Body of pancreas (tissue), 4 donors: ENCODE measurements around the gene SYNPO2. TPM values are rescaled to one million over a fixed set of nuclear protein-coding genes. Genes with fewer than 3 reads are reported as not detected.
"Not testable (repeated sequence)": the region's sequence is repeated elsewhere in the genome, so short reads cannot be mapped to it uniquely, and the experiment has no call there.

ENCODE experiments used
- ATAC-seq: fragments of 150-250 bp; one replicate; pipeline ENCODE4 v1.9.1; 2016
- DNase-seq, 4 donors: peaks; one replicate each; pipeline ENCODE4 v3.0.0-alpha.2; 2019
- H3K27ac ChIP-seq, 4 donors: fragments of 200-600 bp; sonication (generic); 1 replicate in 3 of 4; 2 replicates in 1 of 4; pipeline versions ENCODE4 v1.5.1 to v1.6.1; 2016 to 2019; ENCODE audit warnings: mild to moderate bottlenecking in 1 of 4, mixed read lengths in 1 of 4, moderate library complexity in 1 of 4
- H3K27me3 ChIP-seq, 2 donors: fragments of 200-600 bp; sonication (generic); one replicate each; pipeline ENCODE4 v1.6.0; 2016; ENCODE audit warnings: mild to moderate bottlenecking in 1 of 2
- H3K36me3 ChIP-seq, 2 donors: fragments of 200-600 bp; sonication (generic); replicated peaks in 1 of 2; 2 replicates each; pipeline ENCODE4 v1.5.1; 2016; ENCODE audit warnings: low read depth in 2 of 2; ENCODE audit not compliant: insufficient read depth in 1 of 2
- H3K4me1 ChIP-seq: fragments of 200-600 bp; sonication (generic); one replicate; pipeline ENCODE4 v1.6.0; 2016
- H3K4me3 ChIP-seq, 2 donors: fragments of 200-600 bp; sonication (generic); 1 replicate in 1 of 2; 2 replicates in 1 of 2; pipeline ENCODE4 v1.5.1; 2016 to 2019
- H3K9me3 ChIP-seq, 3 donors: fragments of 200-600 bp; sonication (generic); 1 replicate in 2 of 3; 2 replicates in 1 of 3; pipeline ENCODE4 v1.5.1; 2016
- POLR2A ChIP-seq, 3 donors: fragments of 450-650 bp; IDR thresholded peaks; one replicate each; pipeline ENCODE4 v1.6.1; 2016; ENCODE audit warnings: antibody characterized with exemption in 3 of 3, mild to moderate bottlenecking in 2 of 3
- WGBS, 2 donors: methylation state at CpG; one replicate each; pipeline ENCODE4 v1.1.5; 2017; 5-methylcytosine and 5-hydroxymethylcytosine counted together
- intact Hi-C: fragments of 100-400 bp; cut with DNase I; formaldehyde crosslinking; loops from one replicate; pipeline ENCODE4 v1.15.1; 2023
- total RNA-seq, 2 donors: library from RNA; depleted of rRNA; stranded (reverse); fragments of >200 nt; gene quantifications; one replicate each; pipeline ENCODE4 v1.1.0, GENCODE V29; 2016
- TF ChIP-seq, protein P1 (sequence below), 7 experiments: fragments of 450-650 bp in 4 of 7; fragments of 200-600 bp in 3 of 7; sonication (generic) in 3 of 7; IDR thresholded peaks; one replicate each; pipeline ENCODE4 v1.5.1; 2016 to 2019; ENCODE audit warnings: antibody characterized with exemption in 7 of 7

SYNPO2 gene
- total RNA-seq, 2 donors from 2014 or later, result 7.6 to 19.5 TPM

DNA sequence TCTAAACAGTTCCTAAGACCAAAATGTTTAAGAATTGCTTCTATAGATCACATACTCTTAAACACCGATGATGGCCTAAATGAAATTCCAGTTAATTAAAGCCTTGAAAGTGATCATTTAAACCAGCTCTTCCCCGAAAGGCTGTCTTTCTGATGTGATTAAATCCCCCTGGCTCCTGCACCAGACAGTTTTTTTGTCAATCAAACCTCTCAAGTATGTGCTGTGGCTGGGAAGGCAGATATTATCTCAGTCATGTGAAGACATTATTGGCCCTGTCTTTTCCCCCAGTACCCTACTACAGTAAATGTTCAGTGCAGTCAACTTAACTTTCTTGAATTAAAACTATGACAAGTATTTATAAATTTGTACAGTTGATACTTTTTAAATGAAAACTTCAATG lies 126.0 kb downstream of the SYNPO2 start:
- no peak overlapping the region for H3K4me3 ChIP-seq
- no peak overlapping the region for H3K27ac ChIP-seq
- no peaks in the 10 kb centered on the region for H3K27me3 ChIP-seq
- intact Hi-C loops, result no loop called here
- H3K9me3 ChIP-seq, result no peaks in the 10 kb centered on the region
- no peaks in the 10 kb centered on the region for H3K36me3 ChIP-seq
- TF ChIP-seq, protein P1, sequence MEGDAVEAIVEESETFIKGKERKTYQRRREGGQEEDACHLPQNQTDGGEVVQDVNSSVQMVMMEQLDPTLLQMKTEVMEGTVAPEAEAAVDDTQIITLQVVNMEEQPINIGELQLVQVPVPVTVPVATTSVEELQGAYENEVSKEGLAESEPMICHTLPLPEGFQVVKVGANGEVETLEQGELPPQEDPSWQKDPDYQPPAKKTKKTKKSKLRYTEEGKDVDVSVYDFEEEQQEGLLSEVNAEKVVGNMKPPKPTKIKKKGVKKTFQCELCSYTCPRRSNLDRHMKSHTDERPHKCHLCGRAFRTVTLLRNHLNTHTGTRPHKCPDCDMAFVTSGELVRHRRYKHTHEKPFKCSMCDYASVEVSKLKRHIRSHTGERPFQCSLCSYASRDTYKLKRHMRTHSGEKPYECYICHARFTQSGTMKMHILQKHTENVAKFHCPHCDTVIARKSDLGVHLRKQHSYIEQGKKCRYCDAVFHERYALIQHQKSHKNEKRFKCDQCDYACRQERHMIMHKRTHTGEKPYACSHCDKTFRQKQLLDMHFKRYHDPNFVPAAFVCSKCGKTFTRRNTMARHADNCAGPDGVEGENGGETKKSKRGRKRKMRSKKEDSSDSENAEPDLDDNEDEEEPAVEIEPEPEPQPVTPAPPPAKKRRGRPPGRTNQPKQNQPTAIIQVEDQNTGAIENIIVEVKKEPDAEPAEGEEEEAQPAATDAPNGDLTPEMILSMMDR (IDR thresholded peaks at IDR 0.05), result no peak
- no peak for TF ChIP-seq POLR2A (IDR thresholded peaks at IDR 0.05)
- no peaks in the 10 kb centered on the region for H3K4me1 ChIP-seq
- ATAC-seq, result no peak
- DNase-seq, result no peak
- WGBS, 2 donors, result 75 to 80% methylated on average over 2 of the region's 2 CpGs

DNA sequence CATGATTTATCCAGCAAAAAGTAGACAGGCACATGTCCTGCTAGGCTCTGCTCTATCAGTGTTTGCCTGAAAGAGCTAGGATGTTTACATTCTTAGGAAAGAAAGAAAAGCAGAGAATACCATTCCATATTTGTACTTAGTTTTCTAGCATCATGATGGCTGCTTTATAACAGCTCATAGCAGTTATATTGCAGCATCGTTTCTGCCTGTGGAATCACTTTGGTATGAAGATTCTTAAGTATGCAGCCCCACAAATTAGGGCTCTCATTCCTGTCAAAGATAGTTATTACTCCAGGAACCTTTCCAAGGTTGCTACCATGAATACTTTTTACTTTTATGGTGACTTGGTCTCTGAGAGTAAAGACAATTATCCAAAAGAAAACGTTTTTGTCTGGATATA lies 128.0 kb downstream of the SYNPO2 start:
- WGBS, 2 donors, result 23 to 28% methylated on average over 2 of the region's 2 CpGs
- no peak overlapping the region for H3K27ac ChIP-seq

DNA sequence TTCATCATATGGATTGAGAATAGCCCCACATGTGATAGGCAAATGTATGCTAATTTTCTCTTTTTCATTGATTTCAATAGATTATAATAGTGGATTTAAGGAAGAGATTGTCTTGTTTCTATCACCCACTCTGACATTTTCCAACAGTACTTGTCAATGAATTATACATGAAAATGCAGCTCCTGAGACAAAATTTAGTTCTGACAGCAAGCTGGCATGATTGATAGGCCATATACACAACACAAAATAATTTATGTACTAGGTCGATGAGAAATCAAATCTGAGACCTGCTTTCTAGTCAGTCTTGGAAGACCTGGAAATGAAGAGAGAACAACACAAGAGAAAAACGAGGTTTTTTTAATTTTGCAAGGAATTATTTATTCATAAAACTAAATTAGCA lies 129.0 kb downstream of the SYNPO2 start:
- intact Hi-C loops, result no loop called here
- DNase-seq, result no peak
- Histone ChIP-seq H3K27ac (no peak overlapping the region), H3K4me1 (no peaks in the 10 kb centered on the region), H3K27me3 (no peaks in the 10 kb centered on the region), H3K4me3 (no peak overlapping the region), H3K9me3 (no peaks in the 10 kb centered on the region), H3K36me3 (no peaks in the 10 kb centered on the region)
- 57 to 61% methylated on average over 2 of the region's 2 CpGs for WGBS, 2 donors
- no peak for ATAC-seq
- TF ChIP-seq, protein P1 (IDR thresholded peaks at IDR 0.05), result no peak
- no peak for TF ChIP-seq POLR2A (IDR thresholded peaks at IDR 0.05)

More for the DNA sequence above, 128.0 kb downstream of the SYNPO2 start:
- H3K9me3 ChIP-seq, result no peaks in the 10 kb centered on the region
- no peak for TF ChIP-seq POLR2A (IDR thresholded peaks at IDR 0.05)
- TF ChIP-seq, protein P1 (IDR thresholded peaks at IDR 0.05), result no peak
- H3K36me3 ChIP-seq, result no peaks in the 10 kb centered on the region
- no peak overlapping the region for H3K4me3 ChIP-seq
- DNase-seq (no peak), ATAC-seq (no peak)
- intact Hi-C loops, result no loop called here
- no peaks in the 10 kb centered on the region for H3K4me1 ChIP-seq
- no peaks in the 10 kb centered on the region for H3K27me3 ChIP-seq

DNA sequence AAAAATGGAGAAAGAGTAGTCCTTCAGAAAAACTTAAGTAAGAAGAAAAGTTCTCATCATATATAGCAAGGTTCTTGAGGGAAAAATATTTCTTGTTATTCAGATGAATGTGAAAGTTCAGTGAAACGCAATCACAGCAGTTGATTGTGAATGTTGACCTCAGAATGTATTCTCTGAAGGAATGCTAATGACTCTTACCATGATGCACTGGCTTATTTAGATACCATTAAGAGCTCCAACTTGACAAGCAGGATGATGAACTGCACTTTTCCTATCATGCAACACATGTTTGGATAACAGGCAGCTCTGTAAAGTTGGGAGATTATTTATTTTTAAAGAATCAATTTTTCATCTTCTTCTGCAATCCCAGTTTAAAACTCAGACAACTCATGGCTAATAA lies 131.5 kb downstream of the SYNPO2 start:
- no peak overlapping the region for H3K27ac ChIP-seq
- H3K27me3 ChIP-seq, result no peaks in the 10 kb centered on the region
- TF ChIP-seq POLR2A (IDR thresholded peaks at IDR 0.05), result no peak
- TF ChIP-seq, protein P1 (IDR thresholded peaks at IDR 0.05), result no peak
- ATAC-seq (no peak), DNase-seq (no peak)
- 27 to 33% methylated on average over 1 of the region's 1 CpG for WGBS, 2 donors
- intact Hi-C loops, result no loop called here
- no peaks in the 10 kb centered on the region for H3K9me3 ChIP-seq
- peaks cover 4% of the 10 kb centered on the region for H3K4me1 ChIP-seq
- no peak overlapping the region for H3K4me3 ChIP-seq
- no peaks in the 10 kb centered on the region for H3K36me3 ChIP-seq

DNA sequence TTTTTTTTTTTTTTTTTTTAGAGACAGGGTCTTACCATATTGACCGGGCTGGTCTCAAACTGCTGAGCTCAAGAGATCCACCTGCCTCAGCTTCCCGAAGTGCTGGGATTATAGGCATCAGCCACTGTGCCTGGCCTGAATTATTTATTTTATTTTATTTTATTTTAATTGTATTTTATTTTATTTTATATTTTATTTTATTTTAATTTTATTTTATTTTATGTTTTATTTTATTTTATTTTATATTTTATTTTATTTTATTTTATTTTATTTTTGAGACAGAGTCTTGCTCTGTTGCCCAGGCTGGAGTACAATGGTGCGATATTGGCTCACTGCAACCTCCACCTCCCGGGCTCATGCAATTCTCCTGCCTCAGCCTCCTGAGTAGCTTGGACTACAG lies 133.9 kb downstream of the SYNPO2 start:
- ATAC-seq, H3K27me3 ChIP-seq, H3K9me3 ChIP-seq, H3K27ac ChIP-seq, H3K36me3 ChIP-seq, intact Hi-C loops, H3K4me3 ChIP-seq, DNase-seq: not testable (repeated sequence)
- WGBS, 2 donors, result 89 to 90% methylated on average over 4 of the region's 4 CpGs
- H3K4me1 ChIP-seq, result peaks cover 12% of the 10 kb centered on the region
